Heart left ventricle (tissue), 13 donors: Measurements from ENCODE around the gene DCLK1.

ENCODE experiments used
- CTCF ChIP-seq, 12 donors: fragments of 200-600 bp; sonication (generic) in 4 of 12; IDR thresholded peaks; one replicate each; pipeline versions ENCODE4 v1.5.0 to v1.8.0; 2018 to 2022; ENCODE audit warnings: antibody characterized with exemption in 12 of 12, mild to moderate bottlenecking in 5 of 12
- POLR2A ChIP-seq, 2 donors: fragments of 450-650 bp; IDR thresholded peaks; one replicate each; pipeline ENCODE4 v1.6.1; 2017; ENCODE audit warnings: antibody characterized with exemption in 2 of 2, mild to moderate bottlenecking in 2 of 2, moderate library complexity in 2 of 2
- donor health status: ischemic (EF 13 %, LVEDD 7.1; RV severe dilation, severe dysfunction).
- donor health status: DM: no; HTN: yes; CAD: no.
- donor health status: DM: no; HTN: no; CAD: no.
- donor health status: ischemic (EF 25% LVEDD 6.9; RV normal size, moderate dysfunction).
- donor health status: ischemic (EF 25% LVEDD 5.7; RV mildly dilated, moderate dysfunction).
- donor health status: ischemic (EF 35%, LVEDD 5.7; RV mildly dilated, moderate dysfunction).
- donor health status: nonischemic (EF 11% LVEDD 7.7; RV severe dilation, severe dysfunction).
- donor health status: DM: yes; HTN: yes; CAD: no.
- donor health status: PGD.
- donor health status: ischemic (EF 29% LVEDD 5.4; RV normal size, mild dysfunction).
- donor health status: nonischemic (EF 23%, LVEDD 6.1; RV moderate dilation, normal function).

- TF ChIP-seq CTCF (IDR thresholded peaks at IDR 0.05) (no peak), POLR2A (IDR thresholded peaks at IDR 0.05) (no peak)
Observed at GRCh38 chr13:36088463-36088862, 42.7 kb downstream of the DCLK1 start.
